Lower leg skin (tissue), 3 donors: ENCODE measurements around the gene AOPEP.

Source experiments
- CTCF ChIP-seq, 3 donors: fragments of 450-650 bp; IDR thresholded peaks; one replicate each; pipeline ENCODE4 v1.5.1; 2016; ENCODE audit warnings: antibody characterized with exemption in 3 of 3, mild to moderate bottlenecking in 3 of 3, moderate library complexity in 2 of 3
- POLR2A ChIP-seq, 2 donors: fragments of 450-650 bp; IDR thresholded peaks; one replicate each; pipeline ENCODE4 v1.6.1; 2016 to 2017; ENCODE audit warnings: antibody characterized with exemption in 2 of 2, mild to moderate bottlenecking in 1 of 2, moderate library complexity in 1 of 2

- no peak for TF ChIP-seq CTCF (IDR thresholded peaks at IDR 0.05)
- TF ChIP-seq POLR2A (IDR thresholded peaks at IDR 0.05): no peak
Measured at GRCh38 chr9:94879230-94879629, 152.7 kb downstream of the AOPEP start.
